ENCODE measurements around the gene STRIP2.
A peak's percentile ranks its signal among the peaks of the same experiment; 100 is the strongest.

Gene STRIP2

GRCh38 chr7:129501760-129502707 lies 67.8 kb downstream of the STRIP2 start, which contains the start of gene SMKR1:
TSS of gene SMKR1 (plus strand) at chr7:129502531. CDS start at chr7:129502825, 294 bp downstream.
- ATAC-seq = peak; percentile 88
- no peak for TF ChIP-seq CSDC2 (CRISPR knock-in tag; IDR thresholded peaks at IDR 0.05)
- TF ChIP-seq SNAI2 (CRISPR knock-in tag; IDR thresholded peaks at IDR 0.05) = peak; percentile 79; the same call in 1 of the 2 replicates
- no peak for TF ChIP-seq ZNF8 (CRISPR knock-in tag; IDR thresholded peaks at IDR 0.05)
- no peak for TF ChIP-seq CREB5 (CRISPR knock-in tag; IDR thresholded peaks at IDR 0.05; ENCODE audit: low read depth)
- no peak for TF ChIP-seq BACH2 (CRISPR knock-in tag; IDR thresholded peaks at IDR 0.05; ENCODE audit: borderline replicate concordance)

- no peak for TF ChIP-seq RARB (CRISPR knock-in tag; IDR thresholded peaks at IDR 0.05)
- TF ChIP-seq CSDC2 (CRISPR knock-in tag; IDR thresholded peaks at IDR 0.05) = no peak
- TF ChIP-seq ZNF70 (CRISPR knock-in tag; IDR thresholded peaks at IDR 0.05) = no peak
- no peak for TF ChIP-seq ZNF565 (CRISPR knock-in tag; conservative IDR thresholded peaks at IDR 0.05; ENCODE audit: low read depth)
- TF ChIP-seq PPARA (CRISPR knock-in tag; IDR thresholded peaks at IDR 0.05; ENCODE audit: borderline replicate concordance) = no peak
- TF ChIP-seq TCF4 (CRISPR knock-in tag; IDR thresholded peaks at IDR 0.05; ENCODE audit: borderline replicate concordance) = no peak
- no peak for TF ChIP-seq PATZ1 (CRISPR knock-in tag; IDR thresholded peaks at IDR 0.05; ENCODE audit: borderline replicate concordance)
- TF ChIP-seq ZFP30 (CRISPR knock-in tag; IDR thresholded peaks at IDR 0.05) = no peak
- TF ChIP-seq ZNF8 (CRISPR knock-in tag; IDR thresholded peaks at IDR 0.05) = no peak
- no peak for TF ChIP-seq TOX (CRISPR knock-in tag; IDR thresholded peaks at IDR 0.05; ENCODE audit: borderline replicate concordance)
- no peak for TF ChIP-seq GLIS3 (CRISPR knock-in tag; IDR thresholded peaks at IDR 0.05)
- ATAC-seq = peak; percentile 47
Measured at GRCh38 chr7:129502708-129503685, 68.8 kb downstream of the STRIP2 start.

GRCh38 chr7:129503725-129504124 lies 69.5 kb downstream of the STRIP2 start:
- ATAC-seq = no peak
- no peak for TF ChIP-seq ZNF70 (CRISPR knock-in tag; IDR thresholded peaks at IDR 0.05)
- TF ChIP-seq SNAI2 (CRISPR knock-in tag; IDR thresholded peaks at IDR 0.05) = no peak
- TF ChIP-seq ZNF565 (CRISPR knock-in tag; conservative IDR thresholded peaks at IDR 0.05; ENCODE audit: low read depth) = no peak
- TF ChIP-seq PPARA (CRISPR knock-in tag; IDR thresholded peaks at IDR 0.05; ENCODE audit: borderline replicate concordance) = no peak
- no peak for TF ChIP-seq TSHZ2 (CRISPR knock-in tag; IDR thresholded peaks at IDR 0.05)
- no peak for TF ChIP-seq ARNTL (CRISPR knock-in tag; IDR thresholded peaks at IDR 0.05; ENCODE audit: borderline replicate concordance, low read depth)
- no peak for TF ChIP-seq CSDC2 (CRISPR knock-in tag; IDR thresholded peaks at IDR 0.05)
- no peak for TF ChIP-seq TOX (CRISPR knock-in tag; IDR thresholded peaks at IDR 0.05; ENCODE audit: borderline replicate concordance)
- TF ChIP-seq CSRNP3 (CRISPR knock-in tag; IDR thresholded peaks at IDR 0.05) = no peak
- TF ChIP-seq GLIS3 (CRISPR knock-in tag; IDR thresholded peaks at IDR 0.05) = no peak
- no peak for TF ChIP-seq OSR1 (CRISPR knock-in tag; IDR thresholded peaks at IDR 0.05)
- no peak for TF ChIP-seq ESRRG (CRISPR knock-in tag; IDR thresholded peaks at IDR 0.05)
- TF ChIP-seq TCF4 (CRISPR knock-in tag; IDR thresholded peaks at IDR 0.05; ENCODE audit: borderline replicate concordance) = no peak
- TF ChIP-seq PATZ1 (CRISPR knock-in tag; IDR thresholded peaks at IDR 0.05; ENCODE audit: borderline replicate concordance) = no peak
- no peak for TF ChIP-seq ZC3H10 (CRISPR knock-in tag; IDR thresholded peaks at IDR 0.05)
- TF ChIP-seq ISL1 (CRISPR knock-in tag; IDR thresholded peaks at IDR 0.05) = no peak
- no peak for TF ChIP-seq CREB5 (CRISPR knock-in tag; IDR thresholded peaks at IDR 0.05; ENCODE audit: low read depth)
